Adrenal gland (tissue), 12 donors: ENCODE data around the gene SLC34A1. TPM values are rescaled to one million over a fixed set of nuclear protein-coding genes. Genes with fewer than 3 reads are reported as not detected.
A peak's percentile ranks its signal among the peaks of the same experiment; 100 is the strongest.

Experiments
- DNase-seq, 7 donors: peaks; one replicate each; pipeline ENCODE4 v3.0.0-alpha.2; 2019 to 2020
- H3K27ac ChIP-seq, 5 donors: fragments of 200-600 bp; sonication (generic) in 4 of 5; 1 replicate in 3 of 5; 2 replicates in 2 of 5; pipeline versions ENCODE4 v1.5.1 to v1.8.0; 2016 to 2020; ENCODE audit warnings: mild to moderate bottlenecking in 1 of 5
- H3K27me3 ChIP-seq: fragments of 200-600 bp; 2 replicates; pipeline ENCODE4 v1.8.0; 2021
- H3K36me3 ChIP-seq, 2 donors: fragments of 200-600 bp; replicated peaks in 1 of 2; 1 replicate in 1 of 2; 2 replicates in 1 of 2; pipeline versions ENCODE4 v1.5.1 to v1.8.0; 2018 to 2022
- H3K4me1 ChIP-seq, 2 donors: fragments of 200-600 bp; replicated peaks in 1 of 2; 1 replicate in 1 of 2; 2 replicates in 1 of 2; pipeline versions ENCODE4 v1.5.1 to v1.8.0; 2018 to 2021
- H3K4me3 ChIP-seq, 4 donors: fragments of 200-600 bp; sonication (generic) in 3 of 4; one replicate each; pipeline ENCODE4 v1.5.1; 2016 to 2018
- H3K9me3 ChIP-seq, 3 donors: fragments of 200-600 bp; sonication (generic) in 1 of 3; replicated peaks in 1 of 3; 1 replicate in 2 of 3; 2 replicates in 1 of 3; pipeline versions ENCODE4 v1.5.1 to v1.8.0; 2016 to 2021
- CTCF ChIP-seq, 6 experiments: fragments of 450-650 bp in 4 of 6; fragments of 200-600 bp in 2 of 6; sonication (generic) in 1 of 6; IDR thresholded peaks; 1 replicate in 5 of 6; 2 replicates in 1 of 6; pipeline versions ENCODE4 v1.5.1 to v1.8.0; 2016 to 2021; ENCODE audit warnings: antibody characterized with exemption in 6 of 6, mild to moderate bottlenecking in 2 of 6, moderate library complexity in 1 of 6
- POLR2A ChIP-seq, 2 donors: fragments of 450-650 bp; IDR thresholded peaks; one replicate each; pipeline ENCODE4 v1.6.1; 2017; ENCODE audit warnings: antibody characterized with exemption in 2 of 2, mild to moderate bottlenecking in 2 of 2, moderate library complexity in 1 of 2
- WGBS, 4 donors: extraction: QIAGEN DNeasy Blood & Tissue Kit in 2 of 4; methylation state at CpG; one replicate each; pipeline versions ENCODE4 v1.1.5 to v1.1.7; 2013 to 2017; 5-methylcytosine and 5-hydroxymethylcytosine counted together
- intact Hi-C, 2 donors: fragments of 100-400 bp; cut with DNase I; formaldehyde crosslinking; loops; one replicate each; pipeline versions ENCODE4 v1.14.1 to v1.15.0; 2022 to 2023
- polyA plus RNA-seq, 3 donors: library from polyadenylated mRNA; stranded (reverse); fragments of 200-250 nt in 2 of 3; fragments of 350-450 nt in 1 of 3; fragmentation: Illumina TruSeq in 1 of 3; extraction: RNeasy Lipid Tissue Mini Kit (QIAGEN cat#74804) in 1 of 3; gene quantifications; one replicate each; pipeline ENCODE4 v1.2.3, GENCODE V29; 2013 to 2014
- total RNA-seq, 9 donors: library from RNA; depleted of rRNA in 4 of 9; stranded (reverse); fragments of >200 nt in 4 of 9; fragments of 120-200 nt in 1 of 9; fragmentation: NEBNext Ultra II Directional in 1 of 9; extraction: Animal tissue kit (Norgen Biotek cat#: 25700) in 1 of 9; gene quantifications; one replicate each; pipeline versions ENCODE4 v1.1.0 to v1.2.4, GENCODE V29; 2013 to 2023
- donor health status: healthy with polysubstance abuse.
- donor health status: Bipolar disorder and iron deficiency.
- donor health status: DM: yes; HTN: yes; CAD: no.
- donor health status: DM: no; HTN: no; CAD: no.
- donor health status: DM: no; HTN: no; CAD: no.
- donor health status: DM: yes; HTN: yes; CAD: no.

SLC34A1 gene
- total and polyA plus RNA-seq, 12 donors = not detected

GRCh38 chr5:177444106-177445051 lies 60.1 kb downstream of the SLC34A1 start:
- H3K27ac ChIP-seq = no peak overlapping the region
- no peak overlapping the region for H3K4me3 ChIP-seq
- no peaks in the 10 kb centered on the region for H3K27me3 ChIP-seq
- intact Hi-C loops = no loop called here
- H3K36me3 ChIP-seq = peaks cover 0 to 12% of the 10 kb centered on the region in 2 donors
- H3K4me1 ChIP-seq = peaks cover 18 to 20% of the 10 kb centered on the region in 2 donors
- TF ChIP-seq CTCF (IDR thresholded peaks at IDR 0.05) (no peak), POLR2A (IDR thresholded peaks at IDR 0.05) (no peak)
- WGBS, 4 donors = 81 to 92% (median 85%) methylated on average over 5 to 7 of the region's 7 CpGs
- no peaks in the 10 kb centered on the region for H3K9me3 ChIP-seq
- DNase-seq = peak in 1 of 7 donors; percentile 14

- intact Hi-C loops = no loop called here
- Histone ChIP-seq H3K27ac (no peak overlapping the region), H3K9me3 (no peaks in the 10 kb centered on the region), H3K27me3 (no peaks in the 10 kb centered on the region), H3K36me3 (peaks cover 0 to 12% of the 10 kb centered on the region in 2 donors), H3K4me1 (peaks cover 18 to 20% of the 10 kb centered on the region in 2 donors), H3K4me3 (no peak overlapping the region)
- 69 to 76% (median 73%) methylated on average over 8 to 10 of the region's 10 CpGs for WGBS, 4 donors
- TF ChIP-seq POLR2A (IDR thresholded peaks at IDR 0.05) (no peak), CTCF (IDR thresholded peaks at IDR 0.05) (no peak)
- no peak for DNase-seq
Measured at GRCh38 chr5:177445052-177445916, 61.0 kb downstream of the SLC34A1 start.

GRCh38 chr5:177445917-177446199 lies 61.6 kb downstream of the SLC34A1 start:
- Histone ChIP-seq H3K27me3 (no peaks in the 10 kb centered on the region), H3K36me3 (peaks cover 0 to 12% of the 10 kb centered on the region in 2 donors), H3K4me3 (no peak overlapping the region), H3K4me1 (peaks cover 18 to 20% of the 10 kb centered on the region in 2 donors), H3K9me3 (no peaks in the 10 kb centered on the region), H3K27ac (no peak overlapping the region)
- 23 to 37% (median 28%) methylated on average over 6 to 8 of the region's 8 CpGs for WGBS, 4 donors
- intact Hi-C loops = no loop called here
- no peak for DNase-seq
- TF ChIP-seq POLR2A (IDR thresholded peaks at IDR 0.05) (no peak), CTCF (IDR thresholded peaks at IDR 0.05) (no peak)
